ENCODE results near the gene CRKL.

- TF ChIP-seq CTCF (conservative IDR thresholded peaks at IDR 0.05; ENCODE audit: low read depth, low read length), result no peak
- TF ChIP-seq EZH2 (IDR thresholded peaks at IDR 0.05; ENCODE audit: low read length, unreplicated experiment), result no peak
Observed at GRCh38 chr22:20890975-20891374, 26.2 kb upstream of the CRKL start.
